ENCODE measurements around the gene OGFOD1. TPM values are rescaled to one million over a fixed set of nuclear protein-coding genes. Genes with fewer than 3 reads are reported as not detected.
A peak's percentile ranks its signal among the peaks of the same experiment; 100 is the strongest.

The OGFOD1 gene
- total and polyA plus RNA-seq, 9 of the 15 experiments (the other 6 are each of a cell fraction or from before 2014, with no cell fraction given): 60.4 to 134 (median 85.8) TPM

DNA sequence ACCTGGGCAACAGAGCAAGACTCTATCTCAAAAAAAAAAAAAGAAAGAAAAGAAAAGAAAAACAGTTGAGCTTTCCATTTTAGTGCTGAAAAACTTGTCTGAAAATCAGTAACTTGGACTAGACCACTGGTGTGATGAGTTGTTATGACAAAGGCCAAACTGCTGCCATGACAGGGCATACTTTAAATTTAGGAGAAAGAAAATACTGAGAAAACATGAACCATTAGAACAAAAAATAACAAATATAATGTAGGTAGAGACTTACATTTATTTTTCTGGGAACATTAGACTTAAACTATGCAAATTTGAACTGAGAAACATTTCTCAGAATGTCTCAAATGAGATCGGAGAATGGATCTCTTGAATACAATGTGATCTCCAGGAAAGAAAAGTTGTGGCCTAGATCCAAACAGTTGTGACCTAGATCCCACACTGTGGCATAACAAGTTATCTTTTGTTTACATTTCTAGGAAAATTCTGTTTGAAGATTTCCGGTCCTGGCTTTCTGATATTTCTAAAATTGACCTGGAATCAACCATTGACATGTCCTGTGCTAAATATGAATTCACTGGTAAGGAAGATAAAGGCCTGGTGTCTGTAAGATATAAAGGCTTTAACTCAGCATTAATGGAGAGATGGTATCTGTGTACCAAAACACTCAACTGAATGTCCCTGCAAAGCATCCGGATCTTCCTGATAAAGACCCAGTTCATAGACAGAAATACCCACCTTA is 10.9 kb downstream of the OGFOD1 start (continued):
- TF ChIP-seq, protein P1, sequence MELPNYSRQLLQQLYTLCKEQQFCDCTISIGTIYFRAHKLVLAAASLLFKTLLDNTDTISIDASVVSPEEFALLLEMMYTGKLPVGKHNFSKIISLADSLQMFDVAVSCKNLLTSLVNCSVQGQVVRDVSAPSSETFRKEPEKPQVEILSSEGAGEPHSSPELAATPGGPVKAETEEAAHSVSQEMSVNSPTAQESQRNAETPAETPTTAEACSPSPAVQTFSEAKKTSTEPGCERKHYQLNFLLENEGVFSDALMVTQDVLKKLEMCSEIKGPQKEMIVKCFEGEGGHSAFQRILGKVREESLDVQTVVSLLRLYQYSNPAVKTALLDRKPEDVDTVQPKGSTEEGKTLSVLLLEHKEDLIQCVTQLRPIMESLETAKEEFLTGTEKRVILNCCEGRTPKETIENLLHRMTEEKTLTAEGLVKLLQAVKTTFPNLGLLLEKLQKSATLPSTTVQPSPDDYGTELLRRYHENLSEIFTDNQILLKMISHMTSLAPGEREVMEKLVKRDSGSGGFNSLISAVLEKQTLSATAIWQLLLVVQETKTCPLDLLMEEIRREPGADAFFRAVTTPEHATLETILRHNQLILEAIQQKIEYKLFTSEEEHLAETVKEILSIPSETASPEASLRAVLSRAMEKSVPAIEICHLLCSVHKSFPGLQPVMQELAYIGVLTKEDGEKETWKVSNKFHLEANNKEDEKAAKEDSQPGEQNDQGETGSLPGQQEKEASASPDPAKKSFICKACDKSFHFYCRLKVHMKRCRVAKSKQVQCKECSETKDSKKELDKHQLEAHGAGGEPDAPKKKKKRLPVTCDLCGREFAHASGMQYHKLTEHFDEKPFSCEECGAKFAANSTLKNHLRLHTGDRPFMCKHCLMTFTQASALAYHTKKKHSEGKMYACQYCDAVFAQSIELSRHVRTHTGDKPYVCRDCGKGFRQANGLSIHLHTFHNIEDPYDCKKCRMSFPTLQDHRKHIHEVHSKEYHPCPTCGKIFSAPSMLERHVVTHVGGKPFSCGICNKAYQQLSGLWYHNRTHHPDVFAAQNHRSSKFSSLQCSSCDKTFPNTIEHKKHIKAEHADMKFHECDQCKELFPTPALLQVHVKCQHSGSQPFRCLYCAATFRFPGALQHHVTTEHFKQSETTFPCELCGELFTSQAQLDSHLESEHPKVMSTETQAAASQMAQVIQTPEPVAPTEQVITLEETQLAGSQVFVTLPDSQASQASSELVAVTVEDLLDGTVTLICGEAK (IDR thresholded peaks at IDR 0.05): peak; percentile 13; the same call in 1 of the 2 replicates
- TF ChIP-seq, protein P1 (CRISPR knock-in tag; IDR thresholded peaks at IDR 0.05): no peak
- TF ChIP-seq ZNF655 (CRISPR knock-in tag; IDR thresholded peaks at IDR 0.05): no peak
- no peak for TF ChIP-seq HDAC8 (tag; IDR thresholded peaks at IDR 0.05)
- no peak for TF ChIP-seq DNMT1 (IDR thresholded peaks at IDR 0.05)
- no peak for TF ChIP-seq ZNF282 (CRISPR knock-in tag; IDR thresholded peaks at IDR 0.05)
- no peak; the same call in 1 of the 2 replicates for TF ChIP-seq MAFG (tag; conservative IDR thresholded peaks at IDR 0.05)
- TF ChIP-seq ZNF134 (CRISPR knock-in tag; conservative IDR thresholded peaks at IDR 0.05): no peak
- TF ChIP-seq, protein P2, sequence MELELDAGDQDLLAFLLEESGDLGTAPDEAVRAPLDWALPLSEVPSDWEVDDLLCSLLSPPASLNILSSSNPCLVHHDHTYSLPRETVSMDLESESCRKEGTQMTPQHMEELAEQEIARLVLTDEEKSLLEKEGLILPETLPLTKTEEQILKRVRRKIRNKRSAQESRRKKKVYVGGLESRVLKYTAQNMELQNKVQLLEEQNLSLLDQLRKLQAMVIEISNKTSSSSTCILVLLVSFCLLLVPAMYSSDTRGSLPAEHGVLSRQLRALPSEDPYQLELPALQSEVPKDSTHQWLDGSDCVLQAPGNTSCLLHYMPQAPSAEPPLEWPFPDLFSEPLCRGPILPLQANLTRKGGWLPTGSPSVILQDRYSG (tag; conservative IDR thresholded peaks at IDR 0.05; ENCODE audit: low read depth): 0 out of 2 replicates have a peak, but pooled peaks have one; percentile 39
- TF ChIP-seq RHOXF2B (CRISPR knock-in tag; conservative IDR thresholded peaks at IDR 0.05): no peak
- no peak for TF ChIP-seq HNRNPUL1 (IDR thresholded peaks at IDR 0.05; ENCODE audit: low read length)
- TF ChIP-seq, protein P3, sequence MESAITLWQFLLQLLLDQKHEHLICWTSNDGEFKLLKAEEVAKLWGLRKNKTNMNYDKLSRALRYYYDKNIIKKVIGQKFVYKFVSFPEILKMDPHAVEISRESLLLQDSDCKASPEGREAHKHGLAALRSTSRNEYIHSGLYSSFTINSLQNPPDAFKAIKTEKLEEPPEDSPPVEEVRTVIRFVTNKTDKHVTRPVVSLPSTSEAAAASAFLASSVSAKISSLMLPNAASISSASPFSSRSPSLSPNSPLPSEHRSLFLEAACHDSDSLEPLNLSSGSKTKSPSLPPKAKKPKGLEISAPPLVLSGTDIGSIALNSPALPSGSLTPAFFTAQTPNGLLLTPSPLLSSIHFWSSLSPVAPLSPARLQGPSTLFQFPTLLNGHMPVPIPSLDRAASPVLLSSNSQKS (CRISPR knock-in tag; IDR thresholded peaks at IDR 0.05): no peak
- no peak for TF ChIP-seq ZFX (CRISPR knock-in tag; IDR thresholded peaks at IDR 0.05)
- TF ChIP-seq NFXL1 (CRISPR knock-in tag; IDR thresholded peaks at IDR 0.05): no peak
